Trophoblast cell (in vitro differentiated cells and primary cell): ENCODE results near the gene SPTSSB.

Source experiments
- DNase-seq, 2 donors: peaks; one replicate each; pipeline ENCODE4 v3.0.0-alpha.2; 2016
- H2AFZ ChIP-seq: 2 replicates; pipeline ENCODE4 v1.6.1; 2013; ENCODE audit warnings: low read length, moderate library complexity, mild to moderate bottlenecking; ENCODE audit not compliant: insufficient read depth, poor library complexity
- H2AK5ac ChIP-seq: 2 replicates; pipeline ENCODE4 v1.6.1; 2013; ENCODE audit warnings: mild to moderate bottlenecking, low read length
- H2BK120ac ChIP-seq: 2 replicates; pipeline ENCODE4 v1.6.1; 2013; ENCODE audit warnings: low read length, mild to moderate bottlenecking, moderate library complexity; ENCODE audit not compliant: insufficient read depth, poor library complexity
- H2BK12ac ChIP-seq: 2 replicates; pipeline ENCODE4 v1.6.1; 2013; ENCODE audit warnings: mild to moderate bottlenecking, low read length, moderate library complexity
- H2BK5ac ChIP-seq: 2 replicates; pipeline ENCODE4 v1.6.1; 2013; ENCODE audit warnings: low read length, low read depth, moderate library complexity, mild to moderate bottlenecking; ENCODE audit not compliant: poor library complexity
- H3K14ac ChIP-seq: 2 replicates; pipeline ENCODE4 v1.6.1; 2013; ENCODE audit warnings: mild to moderate bottlenecking, low read length
- H3K18ac ChIP-seq: 2 replicates; pipeline ENCODE4 v1.6.1; 2013; ENCODE audit warnings: mild to moderate bottlenecking, low read length
- H3K23ac ChIP-seq: 2 replicates; pipeline ENCODE4 v1.6.1; 2013; ENCODE audit warnings: low read length
- H3K27ac ChIP-seq: 2 replicates; pipeline ENCODE4 v1.5.1; 2013; ENCODE audit warnings: low read depth, mild to moderate bottlenecking, inconsistent platforms, low read length, moderate library complexity
- H3K27me3 ChIP-seq: 2 replicates; pipeline ENCODE4 v1.6.1; 2013; ENCODE audit warnings: inconsistent platforms, mild to moderate bottlenecking, low read length, moderate library complexity; ENCODE audit not compliant: insufficient read depth
- H3K36me3 ChIP-seq, 2 experiments: 1 replicate in 1 of 2; 2 replicates in 1 of 2; pipeline ENCODE4 v1.6.1; 2013; ENCODE audit warnings: low read length in 2 of 2, mild to moderate bottlenecking in 2 of 2, moderate library complexity in 1 of 2; ENCODE audit not compliant: insufficient read depth in 2 of 2, control insufficient read depth in 1 of 2
- H3K4ac ChIP-seq: 2 replicates; pipeline ENCODE4 v1.6.1; 2013; ENCODE audit warnings: low read depth, mild to moderate bottlenecking, low read length, moderate library complexity
- H3K4me1 ChIP-seq, 2 experiments: 1 replicate in 1 of 2; 2 replicates in 1 of 2; pipeline ENCODE4 v1.6.1; 2013; ENCODE audit warnings: low read length in 2 of 2, mild to moderate bottlenecking in 2 of 2, moderate library complexity in 1 of 2; ENCODE audit not compliant: insufficient read depth in 2 of 2, control insufficient read depth in 1 of 2
- H3K4me2 ChIP-seq: 2 replicates; pipeline ENCODE4 v1.6.1; 2013; ENCODE audit warnings: inconsistent platforms, mild to moderate bottlenecking, low read length, moderate library complexity
- H3K4me3 ChIP-seq: 2 replicates; pipeline ENCODE4 v1.5.1; 2013; ENCODE audit warnings: mild to moderate bottlenecking, low read depth, low read length, inconsistent platforms
- H3K79me1 ChIP-seq: one replicate; pipeline ENCODE4 v1.6.1; 2013; ENCODE audit warnings: low read length
- H3K79me2 ChIP-seq: 2 replicates; pipeline ENCODE4 v1.6.1; 2013; ENCODE audit warnings: low read length, mild to moderate bottlenecking; ENCODE audit not compliant: control insufficient read depth, insufficient read depth, poor library complexity
- H3K9ac ChIP-seq: 2 replicates; pipeline ENCODE4 v1.6.1; 2013; ENCODE audit warnings: mild to moderate bottlenecking, low read length
- H3K9me3 ChIP-seq: 2 replicates; pipeline ENCODE4 v1.6.1; 2013; ENCODE audit warnings: low read depth, mild to moderate bottlenecking, control low read depth, inconsistent platforms, low read length; ENCODE audit not compliant: insufficient read depth
- H4K12ac ChIP-seq: 2 replicates; pipeline ENCODE4 v1.6.1; 2013; ENCODE audit warnings: low read depth, mild to moderate bottlenecking, low read length, moderate library complexity
- H4K8ac ChIP-seq: 2 replicates; pipeline ENCODE4 v1.6.1; 2013; ENCODE audit warnings: low read depth, mild to moderate bottlenecking, low read length, moderate library complexity
- H4K91ac ChIP-seq: one replicate; pipeline ENCODE4 v1.6.1; 2013; ENCODE audit warnings: low read depth, mild to moderate bottlenecking, low read length, moderate library complexity
- WGBS: extraction: QIAGEN DNeasy Blood & Tissue Kit; methylation state at CpG from one replicate; pipeline ENCODE4 v1.1.7; 2013; ENCODE audit warnings: missing lambda C conversion rate; ENCODE audit not compliant: insufficient read length, insufficient coverage; ENCODE audit errors: extremely low coverage; 5-methylcytosine and 5-hydroxymethylcytosine counted together

SPTSSB gene

GRCh38 chr3:161405087-161405486 is 33.8 kb upstream of the SPTSSB start:
- H2BK120ac ChIP-seq: no peak overlapping the region
- no peak overlapping the region for H3K4me3 ChIP-seq

GRCh38 chr3:161403251-161403650 is 31.9 kb upstream of the SPTSSB start:
- Histone ChIP-seq H4K12ac (no peak overlapping the region), H3K9ac (no peak overlapping the region), H2BK120ac (no peak overlapping the region), H4K91ac (no peak overlapping the region), H3K4ac (no peak overlapping the region), H3K36me3 (no peaks in the 10 kb centered on the region), H2AFZ (no peak overlapping the region), H2BK12ac (no peak overlapping the region), H3K79me1 (no peaks in the 10 kb centered on the region), H3K18ac (no peak overlapping the region), H3K27ac (no peak overlapping the region), H3K9me3 (no peaks in the 10 kb centered on the region), H4K8ac (no peak overlapping the region), H3K23ac (no peak overlapping the region), H3K79me2 (no peaks in the 10 kb centered on the region), H3K4me3 (no peak overlapping the region), H3K27me3 (no peaks in the 10 kb centered on the region), H2BK5ac (no peak overlapping the region), H3K4me2 (no peak overlapping the region), H3K4me1 (no peaks in the 10 kb centered on the region), H3K14ac (no peak overlapping the region), H2AK5ac (no peak overlapping the region)
- no peak for DNase-seq

More at GRCh38 chr3:161405087-161405486, 33.8 kb upstream of the SPTSSB start:
- Histone ChIP-seq H3K27me3 (no peaks in the 10 kb centered on the region), H4K8ac (no peak overlapping the region), H3K79me1 (no peaks in the 10 kb centered on the region), H3K27ac (no peak overlapping the region), H2AK5ac (no peak overlapping the region), H3K9me3 (no peaks in the 10 kb centered on the region), H3K23ac (no peak overlapping the region), H3K14ac (no peak overlapping the region), H3K9ac (no peak overlapping the region), H3K18ac (no peak overlapping the region), H4K91ac (no peak overlapping the region), H4K12ac (no peak overlapping the region), H3K4me1 (no peaks in the 10 kb centered on the region), H3K36me3 (no peaks in the 10 kb centered on the region), H3K4me2 (no peak overlapping the region), H2BK5ac (no peak overlapping the region), H3K4ac (no peak overlapping the region), H2AFZ (no peak overlapping the region), H2BK12ac (no peak overlapping the region), H3K79me2 (no peaks in the 10 kb centered on the region)
- DNase-seq: no peak
- WGBS: no CpG with 5 or more reads among the region's 1 CpG

GRCh38 chr3:161401389-161401788 is 30.1 kb upstream of the SPTSSB start:
- no peak overlapping the region for H4K8ac ChIP-seq
- H3K14ac ChIP-seq: no peak overlapping the region
- H3K9ac ChIP-seq: no peak overlapping the region
- no peaks in the 10 kb centered on the region for H3K9me3 ChIP-seq
- no peak overlapping the region for H4K12ac ChIP-seq
- H3K27me3 ChIP-seq: no peaks in the 10 kb centered on the region
- no peak overlapping the region for H2AFZ ChIP-seq
- no CpG with 5 or more reads among the region's 2 CpGs for WGBS
- no peaks in the 10 kb centered on the region for H3K79me2 ChIP-seq
- no peak overlapping the region for H2BK12ac ChIP-seq
- H3K4me1 ChIP-seq: no peaks in the 10 kb centered on the region
- H3K4me2 ChIP-seq: no peak overlapping the region
- H3K4me3 ChIP-seq: no peak overlapping the region
- no peak overlapping the region for H4K91ac ChIP-seq
- H3K4ac ChIP-seq: no peak overlapping the region
- H3K23ac ChIP-seq: no peak overlapping the region
- no peak overlapping the region for H2AK5ac ChIP-seq
- no peak overlapping the region for H3K18ac ChIP-seq
- H3K79me1 ChIP-seq: no peaks in the 10 kb centered on the region
- no peak for DNase-seq
- no peak overlapping the region for H2BK5ac ChIP-seq
- H3K27ac ChIP-seq: no peak overlapping the region
- H3K36me3 ChIP-seq: no peaks in the 10 kb centered on the region
- H2BK120ac ChIP-seq: no peak overlapping the region

- Histone ChIP-seq H3K27ac (no peak overlapping the region), H4K91ac (no peak overlapping the region)
- WGBS: no CpG with 5 or more reads among the region's 4 CpGs
Measured at GRCh38 chr3:161400650-161401049, 29.3 kb upstream of the SPTSSB start.

More at GRCh38 chr3:161400650-161401049, 29.3 kb upstream of the SPTSSB start:
- no peak for DNase-seq
- Histone ChIP-seq H3K14ac (no peak overlapping the region), H3K27me3 (no peaks in the 10 kb centered on the region), H2BK12ac (no peak overlapping the region), H3K4me1 (no peaks in the 10 kb centered on the region), H3K4ac (no peak overlapping the region), H2BK5ac (no peak overlapping the region), H3K23ac (no peak overlapping the region), H3K79me1 (no peaks in the 10 kb centered on the region), H3K18ac (no peak overlapping the region), H4K12ac (no peak overlapping the region), H3K4me2 (no peak overlapping the region), H3K4me3 (no peak overlapping the region), H2AK5ac (no peak overlapping the region), H2AFZ (no peak overlapping the region), H4K8ac (no peak overlapping the region), H3K36me3 (no peaks in the 10 kb centered on the region), H3K9ac (no peak overlapping the region), H2BK120ac (no peak overlapping the region), H3K9me3 (no peaks in the 10 kb centered on the region), H3K79me2 (no peaks in the 10 kb centered on the region)
